Spleen (tissue), 11 donors: ENCODE measurements around the gene ARL6IP1. TPM values are rescaled to one million over a fixed set of nuclear protein-coding genes. Genes with fewer than 3 reads are reported as not detected.

Experiments used
- DNase-seq: peaks from one replicate; pipeline ENCODE4 v3.0.0-alpha.2; 2020
- H3K27ac ChIP-seq, 8 donors: fragments of 200-600 bp; sonication (generic) in 7 of 8; 1 replicate in 4 of 8; 2 replicates in 4 of 8; pipeline versions ENCODE4 v1.5.0 to v1.8.0; 2016 to 2021; ENCODE audit warnings: inconsistent platforms in 4 of 8, mild to moderate bottlenecking in 4 of 8, moderate library complexity in 1 of 8
- H3K27me3 ChIP-seq, 7 donors: fragments of 200-600 bp; sonication (generic) in 6 of 7; replicated peaks in 1 of 7; 1 replicate in 4 of 7; 2 replicates in 3 of 7; pipeline versions ENCODE4 v1.5.0 to v1.8.0; 2016 to 2021; ENCODE audit warnings: inconsistent platforms in 3 of 7, mild to moderate bottlenecking in 1 of 7
- H3K36me3 ChIP-seq, 6 donors: fragments of 200-600 bp; sonication (generic) in 5 of 6; 1 replicate in 4 of 6; 2 replicates in 2 of 6; pipeline versions ENCODE4 v1.5.0 to v1.8.0; 2016 to 2021; ENCODE audit warnings: inconsistent platforms in 2 of 6
- H3K4me1 ChIP-seq, 6 donors: fragments of 200-600 bp; sonication (generic) in 5 of 6; 1 replicate in 3 of 6; 2 replicates in 3 of 6; pipeline versions ENCODE4 v1.5.0 to v1.8.0; 2016 to 2021; ENCODE audit warnings: inconsistent platforms in 3 of 6
- H3K4me3 ChIP-seq, 8 donors: fragments of 200-600 bp; sonication (generic) in 7 of 8; 1 replicate in 4 of 8; 2 replicates in 4 of 8; pipeline versions ENCODE4 v1.5.0 to v1.8.0; 2016 to 2021; ENCODE audit warnings: inconsistent platforms in 4 of 8, mild to moderate bottlenecking in 4 of 8, moderate library complexity in 2 of 8
- H3K9me3 ChIP-seq, 8 donors: fragments of 200-600 bp; sonication (generic) in 7 of 8; 1 replicate in 4 of 8; 2 replicates in 4 of 8; pipeline versions ENCODE4 v1.5.0 to v1.8.0; 2016 to 2021; ENCODE audit warnings: inconsistent platforms in 4 of 8
- POLR2A ChIP-seq, 3 donors: fragments of 450-650 bp; IDR thresholded peaks; one replicate each; pipeline ENCODE4 v1.5.1; 2017; ENCODE audit warnings: antibody characterized with exemption in 3 of 3, mild to moderate bottlenecking in 1 of 3
- POLR2AphosphoS5 ChIP-seq, 3 donors: sonication (generic); formaldehyde crosslinking; IDR thresholded peaks; one replicate each; pipeline ENCODE4 v1.5.1; 2017; ENCODE audit warnings: antibody characterized with exemption in 3 of 3
- WGBS, 5 donors: extraction: QIAGEN DNeasy Blood & Tissue Kit in 3 of 5; methylation state at CpG; one replicate each; pipeline versions ENCODE4 v1.1.5 to v1.1.7; 2013 to 2018; 5-methylcytosine and 5-hydroxymethylcytosine counted together
- intact Hi-C: fragments of 100-400 bp; cut with DNase I; formaldehyde crosslinking; loops from one replicate; pipeline ENCODE4 v1.15.0; 2023; ENCODE audit warnings: low total_unique reads
- polyA plus RNA-seq, 3 donors: library from polyadenylated mRNA; stranded (reverse); fragments of 200-250 nt; gene quantifications; one replicate each; pipeline ENCODE4 v1.2.1, GENCODE V29; 2013
- total RNA-seq, 7 donors: library from RNA; depleted of rRNA in 3 of 7; stranded (reverse); fragments of >200 nt in 3 of 7; fragmentation: NEBNext Ultra II Directional in 4 of 7; extraction: Animal tissue kit (Norgen Biotek cat#: 25700) in 4 of 7; gene quantifications; one replicate each; pipeline versions ENCODE4 v1.1.0 to v1.2.1, GENCODE V29; 2016 to 2021
- TF ChIP-seq, protein P1 (sequence below), 11 experiments: fragments of 200-600 bp in 7 of 11; fragments of 450-650 bp in 4 of 11; sonication (generic) in 4 of 11; IDR thresholded peaks in 8 of 11; conservative IDR thresholded peaks in 3 of 11; 1 replicate in 7 of 11; 2 replicates in 4 of 11; pipeline versions ENCODE4 v1.4.0 to v1.8.0; 2016 to 2021; ENCODE audit warnings: antibody characterized with exemption in 11 of 11, inconsistent platforms in 4 of 11, mild to moderate bottlenecking in 1 of 11
- donor health status: healthy with polysubstance abuse.
- donor health status: DM: no; HTN: no; CAD: no; lungs with moderate emphysema.
- donor health status: DM: no; HTN: no; CAD: no.
- donor health status: Bipolar disorder and iron deficiency.
- donor health status: healthy.
- donor health status: DM: no; HTN: no; CAD: no.
- donor health status: DM: yes; HTN: yes; CAD: no.

Gene ARL6IP1
- total and polyA plus RNA-seq, 10 donors = 36.6 to 245 (median 86.8) TPM

DNA sequence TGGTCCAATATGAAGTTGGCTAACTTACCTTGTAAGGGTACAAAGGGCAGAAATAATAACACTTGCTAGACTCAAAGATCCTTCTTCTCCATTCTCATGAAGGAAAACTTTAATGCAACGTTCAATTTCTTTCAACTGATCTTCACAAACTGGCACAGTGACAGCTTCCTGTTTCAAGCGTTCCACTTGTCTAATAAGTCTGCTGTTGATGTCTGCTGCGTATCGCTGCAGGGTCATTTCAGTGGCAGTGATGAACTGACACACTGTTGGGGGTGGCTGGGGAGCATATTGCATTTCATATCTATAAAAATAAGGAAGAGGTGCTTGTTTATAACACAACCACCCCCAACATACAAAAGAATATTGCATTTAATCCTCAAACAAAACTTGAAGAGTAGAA, 33.5 kb upstream of the ARL6IP1 start:
- Histone ChIP-seq H3K4me1 (no peaks in the 10 kb centered on the region), H3K4me3 (no peak overlapping the region), H3K27me3 (no peaks in the 10 kb centered on the region), H3K9me3 (no peaks in the 10 kb centered on the region), H3K27ac (no peak overlapping the region), H3K36me3 (peaks cover 10 to 100% (median 98%) of the 10 kb centered on the region in 6 donors)
- no peak for TF ChIP-seq POLR2AphosphoS5 (IDR thresholded peaks at IDR 0.05)
- intact Hi-C loops = no loop called here
- DNase-seq = no peak
- WGBS, 5 donors = 43 to 81% (median 56%) methylated on average over 4 of the region's 4 CpGs

DNA sequence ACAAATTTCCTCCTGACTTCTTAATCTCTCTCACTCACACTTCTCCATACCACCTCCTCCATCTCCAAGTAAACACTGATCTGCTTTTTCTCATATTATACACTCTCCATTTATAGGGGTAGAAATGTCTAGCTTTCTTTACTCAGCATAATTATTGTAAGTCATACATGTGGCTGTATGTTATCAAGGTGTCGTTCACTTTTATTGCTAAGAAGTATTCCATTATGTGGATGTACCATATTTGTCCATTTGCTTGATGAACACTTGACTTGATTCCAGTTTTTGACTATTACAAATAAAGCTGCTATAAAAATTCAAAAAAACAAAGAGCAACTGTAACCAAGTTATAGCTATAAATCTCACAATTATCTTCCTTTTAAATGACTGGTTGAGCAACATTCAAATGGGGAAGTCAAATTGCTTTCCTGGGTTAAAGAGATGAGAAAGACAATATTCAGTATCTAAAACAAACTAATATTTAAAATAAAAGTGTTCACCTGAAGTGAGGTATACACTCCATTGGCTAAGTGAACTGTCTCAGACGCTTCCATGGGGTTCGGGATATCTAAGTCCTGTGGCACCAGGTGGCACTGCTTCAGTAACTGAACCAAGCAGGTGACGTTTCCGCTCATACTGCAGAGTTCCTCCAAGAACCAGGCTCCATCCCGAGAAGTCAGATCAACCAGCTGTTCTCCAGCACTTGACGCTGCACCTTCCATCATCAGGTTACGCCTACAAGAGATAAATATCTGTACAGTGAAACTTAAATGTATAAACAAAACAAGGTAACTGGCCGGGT, 32.6 kb upstream of the ARL6IP1 start:
- no peak overlapping the region for H3K4me3 ChIP-seq
- WGBS, 5 donors = 93 to 96% (median 95%) methylated on average over 9 of the region's 9 CpGs
- H3K27me3 ChIP-seq = no peaks in the 10 kb centered on the region
- DNase-seq = no peak
- TF ChIP-seq, protein P1, sequence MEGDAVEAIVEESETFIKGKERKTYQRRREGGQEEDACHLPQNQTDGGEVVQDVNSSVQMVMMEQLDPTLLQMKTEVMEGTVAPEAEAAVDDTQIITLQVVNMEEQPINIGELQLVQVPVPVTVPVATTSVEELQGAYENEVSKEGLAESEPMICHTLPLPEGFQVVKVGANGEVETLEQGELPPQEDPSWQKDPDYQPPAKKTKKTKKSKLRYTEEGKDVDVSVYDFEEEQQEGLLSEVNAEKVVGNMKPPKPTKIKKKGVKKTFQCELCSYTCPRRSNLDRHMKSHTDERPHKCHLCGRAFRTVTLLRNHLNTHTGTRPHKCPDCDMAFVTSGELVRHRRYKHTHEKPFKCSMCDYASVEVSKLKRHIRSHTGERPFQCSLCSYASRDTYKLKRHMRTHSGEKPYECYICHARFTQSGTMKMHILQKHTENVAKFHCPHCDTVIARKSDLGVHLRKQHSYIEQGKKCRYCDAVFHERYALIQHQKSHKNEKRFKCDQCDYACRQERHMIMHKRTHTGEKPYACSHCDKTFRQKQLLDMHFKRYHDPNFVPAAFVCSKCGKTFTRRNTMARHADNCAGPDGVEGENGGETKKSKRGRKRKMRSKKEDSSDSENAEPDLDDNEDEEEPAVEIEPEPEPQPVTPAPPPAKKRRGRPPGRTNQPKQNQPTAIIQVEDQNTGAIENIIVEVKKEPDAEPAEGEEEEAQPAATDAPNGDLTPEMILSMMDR (IDR thresholded peaks at IDR 0.05 in 8 of 11, conservative IDR thresholded peaks at IDR 0.05 in 3 of 11) = no peak
- no peak for TF ChIP-seq POLR2AphosphoS5 (IDR thresholded peaks at IDR 0.05)
- TF ChIP-seq POLR2A (IDR thresholded peaks at IDR 0.05) = no peak
- H3K4me1 ChIP-seq = no peaks in the 10 kb centered on the region
- H3K9me3 ChIP-seq = no peaks in the 10 kb centered on the region
- peaks cover 6 to 100% (median 98%) of the 10 kb centered on the region in 6 donors for H3K36me3 ChIP-seq
- H3K27ac ChIP-seq = no peak overlapping the region
- intact Hi-C loops = no loop called here

GRCh38 chr16:18832613-18833012, 31.3 kb upstream of the ARL6IP1 start:
- no peaks in the 10 kb centered on the region for H3K9me3 ChIP-seq
- 89 to 96% (median 95%) methylated on average over 8 of the region's 8 CpGs for WGBS, 5 donors
- intact Hi-C loops = no loop called here

GRCh38 chr16:18832006-18832405, 30.7 kb upstream of the ARL6IP1 start:
- no peaks in the 10 kb centered on the region for H3K9me3 ChIP-seq
- no peak overlapping the region for H3K27ac ChIP-seq
- peaks cover 9 to 97% (median 93%) of the 10 kb centered on the region in 6 donors for H3K36me3 ChIP-seq
- H3K27me3 ChIP-seq = no peaks in the 10 kb centered on the region
- intact Hi-C loops = no loop called here
- TF ChIP-seq, protein P1 (IDR thresholded peaks at IDR 0.05 in 8 of 11, conservative IDR thresholded peaks at IDR 0.05 in 3 of 11) = no peak
- TF ChIP-seq POLR2A (IDR thresholded peaks at IDR 0.05) = no peak
- no peak for TF ChIP-seq POLR2AphosphoS5 (IDR thresholded peaks at IDR 0.05)
- H3K4me1 ChIP-seq = no peaks in the 10 kb centered on the region
- 78 to 96% (median 88%) methylated on average over 2 of the region's 2 CpGs for WGBS, 5 donors
- DNase-seq = no peak
- H3K4me3 ChIP-seq = no peak overlapping the region

More at GRCh38 chr16:18832613-18833012, 31.3 kb upstream of the ARL6IP1 start:
- H3K4me3 ChIP-seq = no peak overlapping the region
- no peak overlapping the region for H3K27ac ChIP-seq
- H3K27me3 ChIP-seq = no peaks in the 10 kb centered on the region
- TF ChIP-seq POLR2AphosphoS5 (IDR thresholded peaks at IDR 0.05) = no peak
- TF ChIP-seq, protein P1 (IDR thresholded peaks at IDR 0.05 in 8 of 11, conservative IDR thresholded peaks at IDR 0.05 in 3 of 11) = no peak
- TF ChIP-seq POLR2A (IDR thresholded peaks at IDR 0.05) = no peak
- peaks cover 9 to 100% (median 96%) of the 10 kb centered on the region in 6 donors for H3K36me3 ChIP-seq
- no peak for DNase-seq
- H3K4me1 ChIP-seq = no peaks in the 10 kb centered on the region
